CD14-positive monocyte (primary cell): ENCODE results near the gene RIBC1. TPM values are rescaled to one million over a fixed set of nuclear protein-coding genes. Genes with fewer than 3 reads are reported as not detected.

ENCODE experiments used
- DNase-seq, 3 donors: peaks; one replicate each; pipeline ENCODE4 v3.0.0-alpha.2; 2011 to 2022
- H2AFZ ChIP-seq: 2 replicates; pipeline ENCODE4 v1.6.0; 2012; ENCODE audit warnings: mild to moderate bottlenecking, low read depth, low read length, inconsistent platforms; ENCODE audit not compliant: insufficient read depth, poor library complexity, severe bottlenecking
- H3K27ac ChIP-seq, 2 donors: 1 replicate in 1 of 2; 2 replicates in 1 of 2; pipeline ENCODE4 v1.5.1; 2012 to 2013; ENCODE audit warnings: low read length in 2 of 2, control low read depth in 1 of 2, inconsistent platforms in 1 of 2, low read depth in 1 of 2, mild to moderate bottlenecking in 1 of 2
- H3K27me3 ChIP-seq, 2 donors: one replicate each; pipeline versions ENCODE4 v1.6.0 to v1.6.1; 2011 to 2013; ENCODE audit warnings: low read length in 2 of 2; ENCODE audit not compliant: control insufficient read depth in 2 of 2, insufficient read depth in 2 of 2
- H3K36me3 ChIP-seq, 2 donors: replicated peaks in 1 of 2; 1 replicate in 1 of 2; 2 replicates in 1 of 2; pipeline versions ENCODE4 v1.5.1 to v1.6.1; 2012 to 2013; ENCODE audit warnings: low read length in 2 of 2, control low read depth in 1 of 2, inconsistent platforms in 1 of 2, mild to moderate bottlenecking in 1 of 2; ENCODE audit not compliant: insufficient read depth in 2 of 2, control insufficient read depth in 1 of 2
- H3K4me1 ChIP-seq, 2 donors: 1 replicate in 1 of 2; 2 replicates in 1 of 2; pipeline versions ENCODE4 v1.5.1 to v1.6.1; 2012 to 2013; ENCODE audit warnings: low read length in 2 of 2, control low read depth in 1 of 2, inconsistent platforms in 1 of 2, mild to moderate bottlenecking in 1 of 2, moderate library complexity in 1 of 2; ENCODE audit not compliant: insufficient read depth in 2 of 2, control insufficient read depth in 1 of 2
- H3K4me2 ChIP-seq: replicated peaks from 2 replicates; pipeline ENCODE3; 2012; ENCODE audit warnings: low read length, moderate library complexity, mild to moderate bottlenecking; ENCODE audit not compliant: poor library complexity, severe bottlenecking; ENCODE audit errors: extremely low read depth
- H3K4me3 ChIP-seq, 3 experiments: fragments of 200-600 bp in 1 of 3; sonication (generic) in 1 of 3; replicated peaks in 1 of 3; 1 replicate in 2 of 3; 2 replicates in 1 of 3; pipeline ENCODE4 v1.5.1; 2011 to 2013; ENCODE audit warnings: low read length in 3 of 3, mild to moderate bottlenecking in 3 of 3, control low read depth in 2 of 3, low read depth in 2 of 3, inconsistent platforms in 1 of 3, moderate library complexity in 1 of 3
- H3K79me2 ChIP-seq: 2 replicates; pipeline ENCODE4 v1.6.0; 2012; ENCODE audit warnings: mild to moderate bottlenecking, control low read depth, inconsistent platforms, low read length, moderate library complexity; ENCODE audit not compliant: insufficient read depth
- H3K9ac ChIP-seq: 2 replicates; pipeline ENCODE4 v1.6.0; 2017; ENCODE audit warnings: low read length, mild to moderate bottlenecking; ENCODE audit not compliant: insufficient read depth, poor library complexity, severe bottlenecking
- H3K9me3 ChIP-seq, 2 donors: replicated peaks in 1 of 2; 1 replicate in 1 of 2; 2 replicates in 1 of 2; pipeline versions ENCODE4 v1.5.1 to v1.6.1; 2012 to 2013; ENCODE audit warnings: low read length in 2 of 2, control low read depth in 1 of 2; ENCODE audit not compliant: control insufficient read depth in 1 of 2, insufficient read depth in 1 of 2
- H4K20me1 ChIP-seq: 2 replicates; pipeline ENCODE4 v1.6.0; 2012; ENCODE audit warnings: mild to moderate bottlenecking, low read length, control low read depth, moderate library complexity; ENCODE audit not compliant: insufficient read depth
- H3K27ac Mint-ChIP-seq, 7 donors: one replicate each; pipeline ENCODE4 v1.8.0; 2020; ENCODE audit warnings: mild to moderate bottlenecking in 7 of 7, mixed read lengths in 7 of 7, moderate library complexity in 6 of 7, inconsistent platforms in 2 of 7
- H3K27me3 Mint-ChIP-seq, 3 donors: one replicate each; pipeline ENCODE4 v1.8.0; 2021 to 2022; ENCODE audit warnings: low read depth in 3 of 3, mild to moderate bottlenecking in 3 of 3, mixed read lengths in 3 of 3, moderate library complexity in 3 of 3, inconsistent platforms in 1 of 3
- H3K36me3 Mint-ChIP-seq, 2 donors: one replicate each; pipeline ENCODE4 v1.8.0; 2020; ENCODE audit warnings: mixed read lengths in 2 of 2, inconsistent platforms in 1 of 2, mild to moderate bottlenecking in 1 of 2
- H3K4me1 Mint-ChIP-seq: one replicate; pipeline ENCODE4 v1.8.0; 2020; ENCODE audit warnings: mild to moderate bottlenecking, mixed read lengths
- H3K4me3 Mint-ChIP-seq, 2 donors: one replicate each; pipeline ENCODE4 v1.8.0; 2020; ENCODE audit warnings: mild to moderate bottlenecking in 2 of 2, mixed read lengths in 2 of 2, moderate library complexity in 1 of 2
- H3K9me3 Mint-ChIP-seq, 7 donors: one replicate each; pipeline ENCODE4 v1.8.0; 2020 to 2022; ENCODE audit warnings: mixed read lengths in 7 of 7, mild to moderate bottlenecking in 6 of 7, moderate library complexity in 6 of 7, inconsistent platforms in 2 of 7
- CTCF ChIP-seq: fragments of 200-600 bp; IDR thresholded peaks from one replicate; pipeline ENCODE4 v1.8.0; 2022; ENCODE audit warnings: antibody characterized with exemption, mild to moderate bottlenecking
- WGBS: methylation state at CpG from one replicate; pipeline ENCODE4 v1.1.5; 2013; ENCODE audit warnings: missing lambda C conversion rate; ENCODE audit not compliant: insufficient coverage; 5-methylcytosine and 5-hydroxymethylcytosine counted together
- intact Hi-C, 2 donors: fragments of 100-400 bp; cut with micrococcal nuclease; formaldehyde crosslinking; loops; one replicate each; pipeline versions ENCODE4 v1.15.0 to v1.15.1; 2023
- polyA plus RNA-seq, 3 donors: library from polyadenylated mRNA; depleted of rRNA in 1 of 3; unstranded in 2 of 3; stranded (reverse) in 1 of 3; fragments of 300-500 nt in 2 of 3; fragments of >200 nt in 1 of 3; fragmentation: Illumina TruSeq in 2 of 3; gene quantifications; 1 replicate in 2 of 3; 2 replicates in 1 of 3; pipeline ENCODE4 v1.2.3, GENCODE V29; 2012 to 2021

The RIBC1 gene
- polyA plus RNA-seq, 3 donors = 0.31 to 0.35 TPM; not detected in 1

GRCh38 chrX:53449632-53450031 lies 27.0 kb downstream of the RIBC1 start:
- DNase-seq = no peak
- Histone ChIP-seq H3K4me3 (no peak overlapping the region), H3K27ac (no peak overlapping the region), H3K27me3 (no peaks in the 10 kb centered on the region), H3K9ac (no peak overlapping the region), H4K20me1 (no peaks in the 10 kb centered on the region), H3K4me2 (no peak overlapping the region), H3K79me2 (no peaks in the 10 kb centered on the region), H3K36me3 (no peaks in the 10 kb centered on the region), H2AFZ (no peak overlapping the region), H3K4me1 (peaks cover 5 to 8% of the 10 kb centered on the region in 2 donors), H3K9me3 (no peaks in the 10 kb centered on the region)
- Mint-ChIP-seq H3K4me3 (no peak overlapping the region), H3K4me1 (peaks cover 10% of the 10 kb centered on the region), H3K27me3 (peaks cover 0 to 17% (median 2%) of the 10 kb centered on the region in 3 donors), H3K27ac (no peak overlapping the region), H3K36me3 (peaks cover 4 to 5% of the 10 kb centered on the region in 2 donors), H3K9me3 (peaks cover 0 to 2% (median 0%) of the 10 kb centered on the region in 7 donors)
- TF ChIP-seq CTCF = no peak
- no CpG with 5 or more reads among the region's 3 CpGs for WGBS
- intact Hi-C loops = no loop called here

GRCh38 chrX:53452812-53453211 lies 30.1 kb downstream of the RIBC1 start:
- H2AFZ ChIP-seq = no peak overlapping the region
- no peaks in the 10 kb centered on the region for H3K9me3 ChIP-seq
- H3K27ac ChIP-seq = no peak overlapping the region
- H3K27ac Mint-ChIP-seq = peak overlapping the region in 3 of 7 donors; percentile 55 to 75 (median 62)
- peak overlapping the region in 1 of 2 donors; percentile 24 for H3K4me3 Mint-ChIP-seq
- no peak overlapping the region for H3K4me3 ChIP-seq
- no peaks in the 10 kb centered on the region for H3K27me3 ChIP-seq
- peaks cover 28% of the 10 kb centered on the region for H3K4me1 Mint-ChIP-seq
- no peaks in the 10 kb centered on the region for H3K79me2 ChIP-seq
- no peak overlapping the region for H3K4me2 ChIP-seq
- H3K36me3 Mint-ChIP-seq = peaks cover 4 to 5% of the 10 kb centered on the region in 2 donors
- no peaks in the 10 kb centered on the region for H3K36me3 ChIP-seq
- H3K27me3 Mint-ChIP-seq = peaks cover 0 to 21% (median 2%) of the 10 kb centered on the region in 3 donors
- DNase-seq = no peak
- H3K4me1 ChIP-seq = peaks cover 23 to 32% of the 10 kb centered on the region in 2 donors
- no peaks in the 10 kb centered on the region for H4K20me1 ChIP-seq
- no peak for TF ChIP-seq CTCF
- H3K9ac ChIP-seq = no peak overlapping the region
- intact Hi-C loops = no loop called here
- peaks cover 0 to 2% (median 0%) of the 10 kb centered on the region in 7 donors for H3K9me3 Mint-ChIP-seq
